GM21723 (cell line): ENCODE measurements around the gene TBC1D8.

ENCODE experiments used
- ATAC-seq: cut with Tn5 transposase; IDR thresholded peaks from one replicate; pipeline ENCODE4 v1.9.1; 2021; ENCODE audit warnings: mild to moderate bottlenecking, moderate library complexity; ENCODE audit not compliant: unreplicated experiment

TBC1D8 gene

GRCh38 chr2:101140237-101140636 is 10.9 kb downstream of the TBC1D8 start:
- no peak for ATAC-seq

- ATAC-seq = no peak
These were observed 11.7 kb downstream of the TBC1D8 start for GRCh38 chr2:101139495-101139894.

GRCh38 chr2:101135412-101136296 is 15.5 kb downstream of the TBC1D8 start:
- no peak for ATAC-seq

- ATAC-seq = no peak
These were observed 17.6 kb downstream of the TBC1D8 start for GRCh38 chr2:101133492-101134100.

- ATAC-seq = no peak
These were observed 19.0 kb downstream of the TBC1D8 start for GRCh38 chr2:101132202-101132601.

GRCh38 chr2:101130081-101130480 is 21.1 kb downstream of the TBC1D8 start:
- ATAC-seq = no peak

GRCh38 chr2:101127319-101128056 is 23.7 kb downstream of the TBC1D8 start:
- no peak for ATAC-seq

GRCh38 chr2:101125808-101126207 is 25.4 kb downstream of the TBC1D8 start:
- ATAC-seq = no peak

GRCh38 chr2:101125374-101125773 is 25.8 kb downstream of the TBC1D8 start:
- no peak for ATAC-seq

GRCh38 chr2:101124643-101125366 is 26.4 kb downstream of the TBC1D8 start:
- no peak for ATAC-seq

GRCh38 chr2:101123795-101124471 is 27.2 kb downstream of the TBC1D8 start:
- ATAC-seq = no peak

- no peak for ATAC-seq
These were observed 30.0 kb downstream of the TBC1D8 start for GRCh38 chr2:101121174-101121573.

GRCh38 chr2:101120124-101120996 is 30.8 kb downstream of the TBC1D8 start:
- no peak for ATAC-seq

- ATAC-seq = no peak
These were observed 31.8 kb downstream of the TBC1D8 start for GRCh38 chr2:101119431-101119830.

GRCh38 chr2:101116841-101117552 is 34.2 kb downstream of the TBC1D8 start:
- no peak for ATAC-seq

- no peak for ATAC-seq
These were observed 34.8 kb downstream of the TBC1D8 start for GRCh38 chr2:101116348-101116747.

GRCh38 chr2:101115664-101116063 is 35.5 kb downstream of the TBC1D8 start:
- no peak for ATAC-seq

- no peak for ATAC-seq
These were observed 36.4 kb downstream of the TBC1D8 start for GRCh38 chr2:101114815-101115214.

GRCh38 chr2:101114268-101114783 is 36.9 kb downstream of the TBC1D8 start:
- ATAC-seq = no peak
